Prostate gland (tissue), 2 donors: ENCODE data around the gene ASB15. TPM values are rescaled to one million over a fixed set of nuclear protein-coding genes. Genes with fewer than 3 reads are reported as not detected.

ENCODE experiments used
- DNase-seq: peaks from one replicate; pipeline ENCODE4 v3.0.0-alpha.2; 2019; ENCODE audit warnings: low spot score
- H3K27ac ChIP-seq, 2 donors: fragments of 200-600 bp; sonication (generic); 2 replicates each; pipeline ENCODE4 v1.5.1; 2017 to 2019
- H3K27me3 ChIP-seq: fragments of 200-600 bp; sonication (generic); replicated peaks from 2 replicates; pipeline ENCODE4 v1.5.1; 2019; ENCODE audit not compliant: insufficient read depth
- H3K36me3 ChIP-seq, 2 donors: fragments of 200-600 bp; sonication (generic); 1 replicate in 1 of 2; 2 replicates in 1 of 2; pipeline versions ENCODE4 v1.5.1 to v1.8.1; 2017 to 2019
- H3K4me1 ChIP-seq: fragments of 200-600 bp; sonication (generic); replicated peaks from 2 replicates; pipeline ENCODE4 v1.5.1; 2019
- H3K4me3 ChIP-seq, 2 donors: fragments of 200-600 bp; sonication (generic); 2 replicates each; pipeline ENCODE4 v1.5.1; 2017 to 2019
- H3K9me3 ChIP-seq: fragments of 200-600 bp; sonication (generic); 2 replicates; pipeline ENCODE4 v1.5.1; 2017
- CTCF ChIP-seq, 4 experiments: fragments of 200-600 bp in 2 of 4; fragments of 450-650 bp in 2 of 4; sonication (generic) in 2 of 4; IDR thresholded peaks; 1 replicate in 3 of 4; 2 replicates in 1 of 4; pipeline ENCODE4 v1.5.1; 2016 to 2019; ENCODE audit warnings: antibody characterized with exemption in 4 of 4, mild to moderate bottlenecking in 2 of 4, moderate library complexity in 2 of 4
- POLR2A ChIP-seq: fragments of 450-650 bp; IDR thresholded peaks from one replicate; pipeline ENCODE4 v1.6.1; 2016; ENCODE audit warnings: antibody characterized with exemption, mild to moderate bottlenecking
- POLR2AphosphoS5 ChIP-seq: sonication (generic); formaldehyde crosslinking; IDR thresholded peaks from one replicate; pipeline ENCODE4 v1.6.1; 2017; ENCODE audit warnings: antibody characterized with exemption
- WGBS: methylation state at CpG from one replicate; pipeline ENCODE4 v1.1.5; 2018; 5-methylcytosine and 5-hydroxymethylcytosine counted together
- intact Hi-C: fragments of 100-400 bp; cut with DNase I; formaldehyde crosslinking; loops from one replicate; pipeline ENCODE4 v1.14.2; 2022
- total RNA-seq, 2 donors: library from RNA; depleted of rRNA; stranded (reverse); fragments of >200 nt; gene quantifications; one replicate each; pipeline ENCODE4 v1.1.0, GENCODE V29; 2016

ASB15 gene
- total RNA-seq, 2 donors from 2014 or later = 1.1 TPM; not detected in 1

- no peak overlapping the region for H3K27ac ChIP-seq
- intact Hi-C loops = no loop called here
- no peak overlapping the region for H3K4me3 ChIP-seq
- H3K9me3 ChIP-seq = no peaks in the 10 kb centered on the region
- H3K36me3 ChIP-seq = no peaks in the 10 kb centered on the region
- H3K4me1 ChIP-seq = no peaks in the 10 kb centered on the region
- no peaks in the 10 kb centered on the region for H3K27me3 ChIP-seq
- TF ChIP-seq POLR2AphosphoS5 = no peak
- TF ChIP-seq CTCF (IDR thresholded peaks at IDR 0.05) = no peak
- TF ChIP-seq POLR2A = no peak
- whole genome bisulfite sequencing = 26% methylated on average over 3 of the region's 3 CpGs
- DNase-seq = no peak
These were observed 3.1 kb downstream of the ASB15 start for GRCh38 chr7:123604739-123605138.

GRCh38 chr7:123607423-123607975, 5.9 kb downstream of the ASB15 start:
- WGBS = 76% methylated on average over 4 of the region's 4 CpGs
- Histone ChIP-seq H3K27me3 (no peaks in the 10 kb centered on the region), H3K4me3 (no peak overlapping the region), H3K27ac (no peak overlapping the region), H3K9me3 (no peaks in the 10 kb centered on the region), H3K4me1 (no peaks in the 10 kb centered on the region), H3K36me3 (no peaks in the 10 kb centered on the region)
- DNase-seq = no peak
- TF ChIP-seq CTCF (IDR thresholded peaks at IDR 0.05) (no peak), POLR2A (no peak), POLR2AphosphoS5 (no peak)
- intact Hi-C loops = no loop called here

- no peak for TF ChIP-seq POLR2A
- TF ChIP-seq POLR2AphosphoS5 = no peak
- TF ChIP-seq CTCF (IDR thresholded peaks at IDR 0.05) = no peak
- intact Hi-C loops = no loop called here
- no peaks in the 10 kb centered on the region for H3K27me3 ChIP-seq
- H3K4me3 ChIP-seq = no peak overlapping the region
- 82% methylated on average over 5 of the region's 5 CpGs for WGBS
- H3K9me3 ChIP-seq = no peaks in the 10 kb centered on the region
- DNase-seq = no peak
- no peaks in the 10 kb centered on the region for H3K36me3 ChIP-seq
- H3K27ac ChIP-seq = no peak overlapping the region
- H3K4me1 ChIP-seq = no peaks in the 10 kb centered on the region
These were observed 7.6 kb downstream of the ASB15 start for GRCh38 chr7:123608991-123609882.

- no peak overlapping the region for H3K27ac ChIP-seq
- H3K27me3 ChIP-seq = no peaks in the 10 kb centered on the region
- H3K36me3 ChIP-seq = no peaks in the 10 kb centered on the region
- H3K4me1 ChIP-seq = no peaks in the 10 kb centered on the region
- intact Hi-C loops = no loop called here
- H3K9me3 ChIP-seq = no peaks in the 10 kb centered on the region
- no peak for DNase-seq
- 57% methylated on average over 2 of the region's 2 CpGs for WGBS
- no peak overlapping the region for H3K4me3 ChIP-seq
- no peak for TF ChIP-seq CTCF (IDR thresholded peaks at IDR 0.05)
- no peak for TF ChIP-seq POLR2AphosphoS5
- no peak for TF ChIP-seq POLR2A
These were observed 8.2 kb downstream of the ASB15 start for GRCh38 chr7:123609883-123610239.

GRCh38 chr7:123612024-123612423, 10.4 kb downstream of the ASB15 start:
- Histone ChIP-seq H3K27me3 (no peaks in the 10 kb centered on the region), H3K4me1 (no peaks in the 10 kb centered on the region), H3K27ac (no peak overlapping the region), H3K36me3 (no peaks in the 10 kb centered on the region), H3K9me3 (no peaks in the 10 kb centered on the region), H3K4me3 (no peak overlapping the region)
- intact Hi-C loops = no loop called here
- DNase-seq = no peak
- TF ChIP-seq POLR2A (no peak), CTCF (IDR thresholded peaks at IDR 0.05) (no peak), POLR2AphosphoS5 (no peak)
